Glutamatergic neuron (in vitro differentiated cells): Measurements from ENCODE around the gene ACSBG1. TPM values are rescaled to one million over a fixed set of nuclear protein-coding genes. Genes with fewer than 3 reads are reported as not detected.

Experiments
- DNase-seq: peaks from one replicate; pipeline ENCODE4 v3.0.0; 2022
- H3K27ac Mint-ChIP-seq: one replicate; pipeline ENCODE4 v1.8.0; 2020; ENCODE audit warnings: mild to moderate bottlenecking, mixed read lengths, inconsistent platforms; ENCODE audit not compliant: unreplicated experiment
- H3K27me3 Mint-ChIP-seq: one replicate; pipeline ENCODE4 v1.8.0; 2020; ENCODE audit warnings: mild to moderate bottlenecking, moderate library complexity, mixed read lengths, inconsistent platforms; ENCODE audit not compliant: unreplicated experiment
- H3K36me3 Mint-ChIP-seq: one replicate; pipeline ENCODE4 v1.8.0; 2020; ENCODE audit warnings: mild to moderate bottlenecking, mixed read lengths, inconsistent platforms; ENCODE audit not compliant: unreplicated experiment
- H3K4me1 Mint-ChIP-seq: one replicate; pipeline ENCODE4 v1.8.0; 2020; ENCODE audit warnings: mild to moderate bottlenecking, low read depth, mixed read lengths, inconsistent platforms; ENCODE audit not compliant: unreplicated experiment
- H3K4me3 Mint-ChIP-seq: one replicate; pipeline ENCODE4 v1.8.0; 2020; ENCODE audit warnings: mild to moderate bottlenecking, mixed read lengths, inconsistent platforms; ENCODE audit not compliant: unreplicated experiment
- H3K9me3 Mint-ChIP-seq: one replicate; pipeline ENCODE4 v1.8.0; 2020; ENCODE audit warnings: mild to moderate bottlenecking, moderate library complexity, mixed read lengths, inconsistent platforms; ENCODE audit not compliant: unreplicated experiment
- total RNA-seq: library from RNA; stranded (reverse); fragmentation: NEBNext Ultra II Directional; extraction: Animal tissue kit (Norgen Biotek cat#: 25700); gene quantifications from one replicate; pipeline ENCODE4 v1.2.1, GENCODE V29; 2021; ENCODE audit not compliant: unreplicated experiment
- TF ChIP-seq, protein P1 (sequence below): fragments of 200-600 bp; sonication (generic); IDR thresholded peaks from one replicate; pipeline ENCODE4 v1.5.0; 2021; ENCODE audit not compliant: partially characterized antibody, unreplicated experiment

ACSBG1 gene
- total RNA-seq, 1 donor from 2014 or later: not detected

DNA sequence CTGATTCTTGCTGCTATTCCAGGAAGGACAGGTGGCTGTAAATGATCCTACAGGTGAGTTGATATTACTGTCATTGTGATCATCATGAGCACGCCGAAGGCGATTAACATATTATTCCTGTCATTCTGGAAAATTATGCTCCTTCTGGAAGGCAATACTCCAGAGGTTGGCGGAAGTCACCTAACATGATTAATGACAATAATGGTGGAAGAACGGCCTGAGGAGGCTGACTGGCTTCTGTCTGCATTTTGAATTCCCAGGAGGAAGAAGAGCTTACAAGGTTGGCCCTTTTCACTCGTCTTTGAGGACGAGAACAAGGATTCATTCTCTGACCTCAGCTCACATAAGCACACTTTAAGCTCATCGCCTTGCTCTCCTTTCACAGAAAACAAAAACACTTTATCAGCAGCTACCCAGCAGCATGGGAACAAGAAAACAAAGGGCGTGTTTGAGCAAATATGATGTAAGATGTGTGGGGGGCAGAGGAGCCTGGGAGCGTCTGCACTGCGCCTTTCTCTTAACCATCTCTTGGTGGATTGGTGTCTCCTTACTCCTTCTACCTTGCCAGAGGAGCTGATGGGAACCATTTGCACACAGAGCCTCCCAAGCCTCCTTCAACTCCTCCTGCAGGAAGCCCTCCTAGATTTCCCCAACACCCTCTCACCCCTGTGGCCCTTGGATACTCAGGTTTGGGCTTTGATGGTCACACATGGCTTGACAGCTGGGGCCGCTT is 23.0 kb downstream of the ACSBG1 start:
- Mint-ChIP-seq H3K9me3 (peaks cover 3% of the 10 kb centered on the region), H3K27me3 (peaks cover 12% of the 10 kb centered on the region), H3K4me3 (no peak overlapping the region), H3K27ac (no peak overlapping the region), H3K36me3 (no peaks in the 10 kb centered on the region), H3K4me1 (peaks cover 22% of the 10 kb centered on the region)
- DNase-seq: no peak
- TF ChIP-seq, protein P1, sequence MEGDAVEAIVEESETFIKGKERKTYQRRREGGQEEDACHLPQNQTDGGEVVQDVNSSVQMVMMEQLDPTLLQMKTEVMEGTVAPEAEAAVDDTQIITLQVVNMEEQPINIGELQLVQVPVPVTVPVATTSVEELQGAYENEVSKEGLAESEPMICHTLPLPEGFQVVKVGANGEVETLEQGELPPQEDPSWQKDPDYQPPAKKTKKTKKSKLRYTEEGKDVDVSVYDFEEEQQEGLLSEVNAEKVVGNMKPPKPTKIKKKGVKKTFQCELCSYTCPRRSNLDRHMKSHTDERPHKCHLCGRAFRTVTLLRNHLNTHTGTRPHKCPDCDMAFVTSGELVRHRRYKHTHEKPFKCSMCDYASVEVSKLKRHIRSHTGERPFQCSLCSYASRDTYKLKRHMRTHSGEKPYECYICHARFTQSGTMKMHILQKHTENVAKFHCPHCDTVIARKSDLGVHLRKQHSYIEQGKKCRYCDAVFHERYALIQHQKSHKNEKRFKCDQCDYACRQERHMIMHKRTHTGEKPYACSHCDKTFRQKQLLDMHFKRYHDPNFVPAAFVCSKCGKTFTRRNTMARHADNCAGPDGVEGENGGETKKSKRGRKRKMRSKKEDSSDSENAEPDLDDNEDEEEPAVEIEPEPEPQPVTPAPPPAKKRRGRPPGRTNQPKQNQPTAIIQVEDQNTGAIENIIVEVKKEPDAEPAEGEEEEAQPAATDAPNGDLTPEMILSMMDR: no peak

DNA sequence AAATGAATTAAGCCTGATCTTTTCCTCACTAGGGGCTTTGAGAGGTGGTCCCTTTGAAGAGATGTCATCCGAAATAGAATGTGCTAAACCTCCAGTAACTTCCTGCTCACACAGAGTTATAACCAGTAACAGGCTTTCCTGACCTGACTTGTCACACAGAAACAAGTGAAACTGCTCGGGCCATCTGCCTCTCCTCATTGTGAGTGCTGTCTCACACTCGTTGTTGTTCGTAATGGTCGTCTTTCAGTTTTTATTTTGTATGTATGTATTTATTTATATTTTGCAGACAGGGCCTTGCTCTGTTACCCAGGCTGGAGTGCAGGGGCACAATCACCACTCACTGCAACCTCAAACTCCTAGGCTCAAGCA is 24.0 kb downstream of the ACSBG1 start:
- Mint-ChIP-seq H3K27me3 (peaks cover 10% of the 10 kb centered on the region), H3K27ac (no peak overlapping the region), H3K9me3 (peaks cover 3% of the 10 kb centered on the region), H3K36me3 (no peaks in the 10 kb centered on the region), H3K4me3 (no peak overlapping the region), H3K4me1 (peaks cover 22% of the 10 kb centered on the region)
- TF ChIP-seq, protein P1: no peak
- DNase-seq: no peak

DNA sequence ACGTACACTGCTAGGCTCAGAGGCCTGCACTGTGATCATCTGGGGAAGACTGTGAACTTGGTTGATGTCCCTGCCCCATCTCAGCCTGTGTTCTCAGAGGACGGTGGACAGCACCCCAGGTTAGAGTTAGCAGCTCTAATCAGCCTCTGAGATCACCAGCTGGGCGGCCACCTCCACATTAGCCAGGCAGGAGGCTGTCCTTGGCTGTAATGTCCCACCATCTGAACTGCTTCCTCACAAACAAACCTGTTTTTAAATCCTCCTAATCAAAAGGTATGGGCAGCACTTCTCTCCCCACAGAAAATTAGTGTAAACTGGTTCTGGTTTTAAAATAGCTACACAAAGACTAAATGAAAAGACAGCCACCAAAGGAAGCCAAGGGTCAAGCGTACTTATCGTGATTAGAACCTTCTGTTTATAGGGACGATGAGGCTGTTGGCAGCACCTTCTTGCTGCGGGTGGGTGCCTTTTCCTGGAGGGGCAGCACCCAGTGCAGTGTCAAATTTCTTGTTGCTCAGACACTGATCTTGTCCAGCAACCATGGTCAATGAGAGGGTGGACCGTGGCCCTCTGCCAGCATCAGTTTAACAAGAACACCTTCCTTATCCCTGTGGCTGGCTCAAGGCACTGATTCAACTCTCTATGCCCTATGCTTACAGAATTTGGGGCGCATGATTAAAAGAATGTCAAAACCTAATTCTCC is 24.6 kb downstream of the ACSBG1 start:
- Mint-ChIP-seq H3K27me3 (peaks cover 9% of the 10 kb centered on the region), H3K27ac (no peak overlapping the region), H3K4me3 (no peak overlapping the region), H3K4me1 (peaks cover 22% of the 10 kb centered on the region), H3K36me3 (no peaks in the 10 kb centered on the region), H3K9me3 (peaks cover 3% of the 10 kb centered on the region)
- DNase-seq: no peak
- TF ChIP-seq, protein P1: no peak

DNA sequence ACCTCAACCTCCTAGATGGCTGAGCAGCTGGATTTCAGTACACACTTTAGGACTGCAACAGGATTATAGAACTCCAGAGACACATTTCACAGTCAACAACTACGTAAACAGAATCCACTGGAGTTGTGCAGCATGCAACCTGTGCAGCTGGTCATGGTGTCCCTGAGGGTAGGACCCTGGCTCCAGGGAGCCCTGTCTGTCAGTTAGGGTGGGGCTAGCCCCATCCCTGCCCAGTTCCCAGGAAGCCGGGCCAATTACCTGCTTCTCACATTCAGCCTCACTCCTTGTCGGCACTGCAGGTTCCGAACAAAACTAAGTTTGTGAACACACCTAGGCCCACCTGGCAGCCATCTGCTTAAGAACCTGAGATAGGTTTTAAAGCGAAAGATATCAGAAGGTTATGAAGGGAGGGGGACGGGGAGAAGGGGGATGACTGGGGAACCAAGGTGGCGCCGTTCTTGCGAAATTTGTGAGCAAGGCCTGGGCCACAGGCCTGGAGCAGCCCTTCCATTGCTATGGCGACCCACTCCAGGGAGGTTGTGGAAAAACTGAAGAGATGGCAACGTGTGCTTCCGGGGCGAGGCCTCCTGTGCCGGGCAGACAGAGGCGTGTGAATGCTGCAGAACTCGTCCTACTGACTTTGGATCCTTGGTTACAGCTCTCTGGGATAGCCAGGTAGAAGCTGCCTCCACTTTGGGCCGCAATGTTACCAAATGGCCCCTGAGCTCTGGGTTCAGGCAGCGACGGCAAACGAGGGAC is 25.3 kb downstream of the ACSBG1 start:
- no peak for DNase-seq
- Mint-ChIP-seq H3K27ac (no peak overlapping the region), H3K27me3 (peaks cover 7% of the 10 kb centered on the region), H3K9me3 (peaks cover 3% of the 10 kb centered on the region), H3K4me1 (peaks cover 22% of the 10 kb centered on the region), H3K36me3 (no peaks in the 10 kb centered on the region), H3K4me3 (no peak overlapping the region)
- TF ChIP-seq, protein P1: no peak
